22Rv1 (cell line): ENCODE data around the gene STS.
A peak's percentile ranks its signal among the peaks of the same experiment; 100 is the strongest.
"Not testable (repeated sequence)": the region's sequence is repeated elsewhere in the genome, so short reads cannot be mapped to it uniquely, and the experiment has no call there.

Source experiments
- H3K27ac ChIP-seq: fragments of 450-650 bp; 2 replicates; pipeline ENCODE4 v1.5.1; 2017
- ZFX ChIP-seq: fragments of 450-650 bp; IDR thresholded peaks from 2 replicates; pipeline ENCODE4 v1.6.1; 2017; ENCODE audit warnings: antibody characterized with exemption, borderline replicate concordance
- TF ChIP-seq, protein P1 (sequence below): fragments of 450-650 bp; IDR thresholded peaks from 2 replicates; pipeline ENCODE4 v1.5.1; 2017; ENCODE audit warnings: mild to moderate bottlenecking

Gene STS

GRCh38 chrX:7159149-7159861 lies 11.8 kb downstream of the STS start:
- no peak for TF ChIP-seq ZFX
- TF ChIP-seq, protein P1, sequence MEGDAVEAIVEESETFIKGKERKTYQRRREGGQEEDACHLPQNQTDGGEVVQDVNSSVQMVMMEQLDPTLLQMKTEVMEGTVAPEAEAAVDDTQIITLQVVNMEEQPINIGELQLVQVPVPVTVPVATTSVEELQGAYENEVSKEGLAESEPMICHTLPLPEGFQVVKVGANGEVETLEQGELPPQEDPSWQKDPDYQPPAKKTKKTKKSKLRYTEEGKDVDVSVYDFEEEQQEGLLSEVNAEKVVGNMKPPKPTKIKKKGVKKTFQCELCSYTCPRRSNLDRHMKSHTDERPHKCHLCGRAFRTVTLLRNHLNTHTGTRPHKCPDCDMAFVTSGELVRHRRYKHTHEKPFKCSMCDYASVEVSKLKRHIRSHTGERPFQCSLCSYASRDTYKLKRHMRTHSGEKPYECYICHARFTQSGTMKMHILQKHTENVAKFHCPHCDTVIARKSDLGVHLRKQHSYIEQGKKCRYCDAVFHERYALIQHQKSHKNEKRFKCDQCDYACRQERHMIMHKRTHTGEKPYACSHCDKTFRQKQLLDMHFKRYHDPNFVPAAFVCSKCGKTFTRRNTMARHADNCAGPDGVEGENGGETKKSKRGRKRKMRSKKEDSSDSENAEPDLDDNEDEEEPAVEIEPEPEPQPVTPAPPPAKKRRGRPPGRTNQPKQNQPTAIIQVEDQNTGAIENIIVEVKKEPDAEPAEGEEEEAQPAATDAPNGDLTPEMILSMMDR: no peak
- no peak overlapping the region for H3K27ac ChIP-seq

GRCh38 chrX:7163146-7163677 lies 15.7 kb downstream of the STS start:
- no peak for TF ChIP-seq ZFX
- TF ChIP-seq, protein P1: no peak
- no peak overlapping the region for H3K27ac ChIP-seq

- no peak overlapping the region for H3K27ac ChIP-seq
- TF ChIP-seq, protein P1: no peak
- TF ChIP-seq ZFX: no peak
Measured at GRCh38 chrX:7164174-7164573, 16.7 kb downstream of the STS start.

DNA sequence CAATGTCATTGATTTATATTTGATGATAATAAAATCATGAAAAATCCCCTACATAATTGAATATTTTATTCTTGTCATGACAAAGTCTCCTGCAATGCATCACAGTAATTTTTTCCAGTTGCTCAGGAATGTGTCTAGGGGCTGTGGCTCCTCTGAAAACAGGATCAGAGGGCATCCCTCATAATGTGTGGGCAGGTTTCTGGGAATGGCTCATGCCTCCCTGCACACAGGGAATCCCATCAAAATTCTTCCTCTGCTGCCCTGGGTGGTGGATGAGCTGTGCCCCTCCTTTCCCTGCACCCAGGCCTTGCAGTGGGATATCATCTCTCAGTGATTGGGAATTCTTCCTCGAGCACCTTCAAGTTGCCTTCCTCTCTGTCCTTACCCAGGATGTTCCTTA lies 20.9 kb downstream of the STS start:
- TF ChIP-seq, protein P1: no peak
- TF ChIP-seq ZFX: no peak
- no peak overlapping the region for H3K27ac ChIP-seq

- TF ChIP-seq, protein P1: no peak
- TF ChIP-seq ZFX: no peak
- H3K27ac ChIP-seq: no peak overlapping the region
Measured at GRCh38 chrX:7169627-7170026, 22.1 kb downstream of the STS start.

- TF ChIP-seq, protein P1: peak; percentile 72
- TF ChIP-seq ZFX: no peak
- H3K27ac ChIP-seq: no peak overlapping the region
Measured at GRCh38 chrX:7170898-7171297, 23.4 kb downstream of the STS start.

GRCh38 chrX:7178859-7179258 lies 31.3 kb downstream of the STS start:
- H3K27ac ChIP-seq: not testable (repeated sequence)

DNA sequence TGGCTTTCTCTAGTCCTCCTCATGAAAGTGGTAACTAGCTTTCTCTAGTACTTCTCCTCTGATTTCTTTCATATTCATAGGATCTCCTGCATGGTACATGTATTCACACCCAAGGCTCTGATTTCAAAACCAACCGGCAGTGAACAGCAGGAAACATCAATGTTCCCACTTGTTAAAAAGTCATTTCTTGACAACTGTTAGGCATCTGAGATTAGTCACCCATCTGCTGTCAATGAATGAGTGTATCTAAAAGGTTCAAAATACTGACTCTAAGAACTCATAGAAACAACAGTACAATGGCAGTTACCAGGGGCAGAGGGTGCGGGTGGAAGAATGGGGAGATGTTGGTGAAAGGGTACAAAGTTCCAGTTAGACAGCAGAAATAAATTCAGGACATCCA lies 31.9 kb downstream of the STS start:
- TF ChIP-seq ZFX: no peak
- TF ChIP-seq, protein P1: no peak
- H3K27ac ChIP-seq: no peak overlapping the region
